ENCODE data around the gene NEUROD2. TPM values are rescaled to one million over a fixed set of nuclear protein-coding genes. Genes with fewer than 3 reads are reported as not detected.

NEUROD2 gene
- total and polyA plus RNA-seq, 2 experiments from 2014 or later: not detected

- no peak for TF ChIP-seq ZNF462 (CRISPR knock-in tag; IDR thresholded peaks at IDR 0.05)
- TF ChIP-seq STAT1 (IDR thresholded peaks at IDR 0.05; ENCODE audit: unreplicated experiment): no peak
- TF ChIP-seq CREB1 (CRISPR knock-in tag; IDR thresholded peaks at IDR 0.05; ENCODE audit: low read depth): no peak
Measured at GRCh38 chr17:39612291-39612894, 4.7 kb upstream of the NEUROD2 start (continued).

GRCh38 chr17:39611401-39612112 is 3.8 kb upstream of the NEUROD2 start:
- Histone ChIP-seq H3K4me3 (no peak overlapping the region), H3K27me3 (ENCODE audit: insufficient read depth) (peaks cover 93% of the 10 kb centered on the region), H3F3A (replicated peaks; ENCODE audit: low read depth) (0 out of 2 replicates have a peak, but pooled peaks cover 13% of the 10 kb centered on the region), H2AFZ (no peak overlapping the region; the same call in 1 of the 2 replicates), H3K79me2 (replicated peaks; ENCODE audit: insufficient read depth) (no peaks in the 10 kb centered on the region), H3K4me2 (no peak overlapping the region), H3K36me3 (ENCODE audit: insufficient read depth) (no peaks in the 10 kb centered on the region), H3K4me1 (ENCODE audit: insufficient read depth) (peaks cover 9% of the 10 kb centered on the region; the same call in 1 of the 2 replicates), H3K27ac (ENCODE audit: low read depth) (no peak overlapping the region), H3K9me2 (ENCODE audit: insufficient read depth) (no peaks in the 10 kb centered on the region), H4K20me1 (replicated peaks; ENCODE audit: insufficient read depth) (no peaks in the 10 kb centered on the region; the same call in 1 of the 2 replicates)
- H3K27me3 Mint-ChIP-seq (ENCODE audit: insufficient read depth, low read depth, poor library complexity): peaks cover 76% of the 10 kb centered on the region
- H3K4me3 Mint-ChIP-seq: no peak overlapping the region; the same call in 2 of the 3 replicates
- peaks cover 13% of the 10 kb centered on the region for H3K4me1 Mint-ChIP-seq
- no peaks in the 10 kb centered on the region; the same call in 2 of the 3 replicates for H3K36me3 Mint-ChIP-seq (ENCODE audit: low read depth)
- ATAC-seq (no peak), DNase-seq (ENCODE audit: low spot score) (no peak)
- no peak overlapping the region for H3K27ac Mint-ChIP-seq
- no peaks in the 10 kb centered on the region; the same call in 2 of the 3 replicates for H3K9me3 Mint-ChIP-seq
- TF ChIP-seq ZNF331 (CRISPR knock-in tag; IDR thresholded peaks at IDR 0.05; ENCODE audit: low read depth) (no peak), EZH2phosphoT487 (IDR thresholded peaks at IDR 0.05; ENCODE audit: unreplicated experiment) (no peak), ZNF462 (CRISPR knock-in tag; IDR thresholded peaks at IDR 0.05) (no peak), ZNF114 (CRISPR knock-in tag; IDR thresholded peaks at IDR 0.05) (no peak)
